Measurements from ENCODE around the gene GTF2E1.

GRCh38 chr3:120770891-120771290 is 28.3 kb downstream of the GTF2E1 start:
- TF ChIP-seq, protein P1, sequence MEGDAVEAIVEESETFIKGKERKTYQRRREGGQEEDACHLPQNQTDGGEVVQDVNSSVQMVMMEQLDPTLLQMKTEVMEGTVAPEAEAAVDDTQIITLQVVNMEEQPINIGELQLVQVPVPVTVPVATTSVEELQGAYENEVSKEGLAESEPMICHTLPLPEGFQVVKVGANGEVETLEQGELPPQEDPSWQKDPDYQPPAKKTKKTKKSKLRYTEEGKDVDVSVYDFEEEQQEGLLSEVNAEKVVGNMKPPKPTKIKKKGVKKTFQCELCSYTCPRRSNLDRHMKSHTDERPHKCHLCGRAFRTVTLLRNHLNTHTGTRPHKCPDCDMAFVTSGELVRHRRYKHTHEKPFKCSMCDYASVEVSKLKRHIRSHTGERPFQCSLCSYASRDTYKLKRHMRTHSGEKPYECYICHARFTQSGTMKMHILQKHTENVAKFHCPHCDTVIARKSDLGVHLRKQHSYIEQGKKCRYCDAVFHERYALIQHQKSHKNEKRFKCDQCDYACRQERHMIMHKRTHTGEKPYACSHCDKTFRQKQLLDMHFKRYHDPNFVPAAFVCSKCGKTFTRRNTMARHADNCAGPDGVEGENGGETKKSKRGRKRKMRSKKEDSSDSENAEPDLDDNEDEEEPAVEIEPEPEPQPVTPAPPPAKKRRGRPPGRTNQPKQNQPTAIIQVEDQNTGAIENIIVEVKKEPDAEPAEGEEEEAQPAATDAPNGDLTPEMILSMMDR (IDR thresholded peaks at IDR 0.05), result no peak
- no peak for TF ChIP-seq POLR2A (IDR thresholded peaks at IDR 0.05)

All from right lobe of liver (tissue), 4 donors.